Epidermal melanocyte (primary cell): ENCODE results near the gene CREB3L4.

Source experiments
- DNase-seq: peaks from one replicate; pipeline ENCODE4 v3.0.0; 2011; ENCODE audit warnings: low spot score; ENCODE audit not compliant: insufficient read length

CREB3L4 gene

GRCh38 chr1:153937331-153937730 is 30.4 kb upstream of the CREB3L4 start:
- no peak for DNase-seq

GRCh38 chr1:153938996-153939395 is 28.7 kb upstream of the CREB3L4 start:
- no peak for DNase-seq

- peak; percentile 12 for DNase-seq
Observed at GRCh38 chr1:153939476-153939875, 28.2 kb upstream of the CREB3L4 start.

GRCh38 chr1:153940756-153941155 is 26.9 kb upstream of the CREB3L4 start:
- no peak for DNase-seq

GRCh38 chr1:153941826-153942725 is 25.6 kb upstream of the CREB3L4 start:
- DNase-seq, result no peak

GRCh38 chr1:153942766-153943549 is 24.7 kb upstream of the CREB3L4 start:
- DNase-seq, result no peak

- DNase-seq, result peak; percentile 12
Observed at GRCh38 chr1:153944005-153944826, 23.5 kb upstream of the CREB3L4 start.

- no peak for DNase-seq
Observed at GRCh38 chr1:153944827-153945117, 22.9 kb upstream of the CREB3L4 start.

GRCh38 chr1:153945131-153945794 is 22.4 kb upstream of the CREB3L4 start:
- no peak for DNase-seq

GRCh38 chr1:153945795-153946621 is 21.7 kb upstream of the CREB3L4 start:
- peak; percentile 56 for DNase-seq

GRCh38 chr1:153946622-153947241 is 21.0 kb upstream of the CREB3L4 start, which contains the start of gene DENND4B:
Gene DENND4B (minus strand): TSS chr1:153946718. CDS start chr1:153944374, 2,344 bp downstream.
- DNase-seq, result peak; percentile 98

GRCh38 chr1:153951183-153951582 is 16.5 kb upstream of the CREB3L4 start:
- no peak for DNase-seq

GRCh38 chr1:153951801-153952200 is 15.9 kb upstream of the CREB3L4 start:
- DNase-seq, result no peak

GRCh38 chr1:153953859-153954365 is 13.8 kb upstream of the CREB3L4 start:
- no peak for DNase-seq

GRCh38 chr1:153954826-153955225 is 12.9 kb upstream of the CREB3L4 start:
- no peak for DNase-seq

GRCh38 chr1:153956997-153957715 is 10.5 kb upstream of the CREB3L4 start:
- DNase-seq, result no peak

- DNase-seq, result no peak
Observed at GRCh38 chr1:153957744-153958110, 10.0 kb upstream of the CREB3L4 start.

- DNase-seq, result peak; percentile 99
Observed at GRCh38 chr1:153958111-153958960, 9.4 kb upstream of the CREB3L4 start, which contains the start of gene CRTC2. Gene CRTC2 (minus strand): TSS chr1:153958612. CDS start chr1:153958497, 115 bp downstream.
